CD14-positive monocyte (primary cell): ENCODE data around the gene NFIC. TPM values are rescaled to one million over a fixed set of nuclear protein-coding genes. Genes with fewer than 3 reads are reported as not detected.
"Not testable (repeated sequence)": the region's sequence is repeated elsewhere in the genome, so short reads cannot be mapped to it uniquely, and the experiment has no call there.

ENCODE experiments used
- DNase-seq, 3 donors: peaks; one replicate each; pipeline ENCODE4 v3.0.0-alpha.2; 2011 to 2022
- H2AFZ ChIP-seq: 2 replicates; pipeline ENCODE4 v1.6.0; 2012; ENCODE audit warnings: mild to moderate bottlenecking, low read depth, low read length, inconsistent platforms; ENCODE audit not compliant: insufficient read depth, poor library complexity, severe bottlenecking
- H3K27ac ChIP-seq, 2 donors: 1 replicate in 1 of 2; 2 replicates in 1 of 2; pipeline ENCODE4 v1.5.1; 2012 to 2013; ENCODE audit warnings: low read length in 2 of 2, control low read depth in 1 of 2, inconsistent platforms in 1 of 2, low read depth in 1 of 2, mild to moderate bottlenecking in 1 of 2
- H3K27me3 ChIP-seq, 2 donors: one replicate each; pipeline versions ENCODE4 v1.6.0 to v1.6.1; 2011 to 2013; ENCODE audit warnings: low read length in 2 of 2; ENCODE audit not compliant: control insufficient read depth in 2 of 2, insufficient read depth in 2 of 2
- H3K36me3 ChIP-seq, 2 donors: replicated peaks in 1 of 2; 1 replicate in 1 of 2; 2 replicates in 1 of 2; pipeline versions ENCODE4 v1.5.1 to v1.6.1; 2012 to 2013; ENCODE audit warnings: low read length in 2 of 2, control low read depth in 1 of 2, inconsistent platforms in 1 of 2, mild to moderate bottlenecking in 1 of 2; ENCODE audit not compliant: insufficient read depth in 2 of 2, control insufficient read depth in 1 of 2
- H3K4me1 ChIP-seq, 2 donors: 1 replicate in 1 of 2; 2 replicates in 1 of 2; pipeline versions ENCODE4 v1.5.1 to v1.6.1; 2012 to 2013; ENCODE audit warnings: low read length in 2 of 2, control low read depth in 1 of 2, inconsistent platforms in 1 of 2, mild to moderate bottlenecking in 1 of 2, moderate library complexity in 1 of 2; ENCODE audit not compliant: insufficient read depth in 2 of 2, control insufficient read depth in 1 of 2
- H3K4me2 ChIP-seq: replicated peaks from 2 replicates; pipeline ENCODE3; 2012; ENCODE audit warnings: low read length, moderate library complexity, mild to moderate bottlenecking; ENCODE audit not compliant: poor library complexity, severe bottlenecking; ENCODE audit errors: extremely low read depth
- H3K4me3 ChIP-seq, 3 experiments: fragments of 200-600 bp in 1 of 3; sonication (generic) in 1 of 3; replicated peaks in 1 of 3; 1 replicate in 2 of 3; 2 replicates in 1 of 3; pipeline ENCODE4 v1.5.1; 2011 to 2013; ENCODE audit warnings: low read length in 3 of 3, mild to moderate bottlenecking in 3 of 3, control low read depth in 2 of 3, low read depth in 2 of 3, inconsistent platforms in 1 of 3, moderate library complexity in 1 of 3
- H3K79me2 ChIP-seq: 2 replicates; pipeline ENCODE4 v1.6.0; 2012; ENCODE audit warnings: mild to moderate bottlenecking, control low read depth, inconsistent platforms, low read length, moderate library complexity; ENCODE audit not compliant: insufficient read depth
- H3K9ac ChIP-seq: 2 replicates; pipeline ENCODE4 v1.6.0; 2017; ENCODE audit warnings: low read length, mild to moderate bottlenecking; ENCODE audit not compliant: insufficient read depth, poor library complexity, severe bottlenecking
- H3K9me3 ChIP-seq, 2 donors: replicated peaks in 1 of 2; 1 replicate in 1 of 2; 2 replicates in 1 of 2; pipeline versions ENCODE4 v1.5.1 to v1.6.1; 2012 to 2013; ENCODE audit warnings: low read length in 2 of 2, control low read depth in 1 of 2; ENCODE audit not compliant: control insufficient read depth in 1 of 2, insufficient read depth in 1 of 2
- H4K20me1 ChIP-seq: 2 replicates; pipeline ENCODE4 v1.6.0; 2012; ENCODE audit warnings: mild to moderate bottlenecking, low read length, control low read depth, moderate library complexity; ENCODE audit not compliant: insufficient read depth
- H3K27ac Mint-ChIP-seq, 7 donors: one replicate each; pipeline ENCODE4 v1.8.0; 2020; ENCODE audit warnings: mild to moderate bottlenecking in 7 of 7, mixed read lengths in 7 of 7, moderate library complexity in 6 of 7, inconsistent platforms in 2 of 7
- H3K27me3 Mint-ChIP-seq, 3 donors: one replicate each; pipeline ENCODE4 v1.8.0; 2021 to 2022; ENCODE audit warnings: low read depth in 3 of 3, mild to moderate bottlenecking in 3 of 3, mixed read lengths in 3 of 3, moderate library complexity in 3 of 3, inconsistent platforms in 1 of 3
- H3K36me3 Mint-ChIP-seq, 2 donors: one replicate each; pipeline ENCODE4 v1.8.0; 2020; ENCODE audit warnings: mixed read lengths in 2 of 2, inconsistent platforms in 1 of 2, mild to moderate bottlenecking in 1 of 2
- H3K4me1 Mint-ChIP-seq: one replicate; pipeline ENCODE4 v1.8.0; 2020; ENCODE audit warnings: mild to moderate bottlenecking, mixed read lengths
- H3K4me3 Mint-ChIP-seq, 2 donors: one replicate each; pipeline ENCODE4 v1.8.0; 2020; ENCODE audit warnings: mild to moderate bottlenecking in 2 of 2, mixed read lengths in 2 of 2, moderate library complexity in 1 of 2
- H3K9me3 Mint-ChIP-seq, 7 donors: one replicate each; pipeline ENCODE4 v1.8.0; 2020 to 2022; ENCODE audit warnings: mixed read lengths in 7 of 7, mild to moderate bottlenecking in 6 of 7, moderate library complexity in 6 of 7, inconsistent platforms in 2 of 7
- WGBS: methylation state at CpG from one replicate; pipeline ENCODE4 v1.1.5; 2013; ENCODE audit warnings: missing lambda C conversion rate; ENCODE audit not compliant: insufficient coverage; 5-methylcytosine and 5-hydroxymethylcytosine counted together
- intact Hi-C, 2 donors: fragments of 100-400 bp; cut with micrococcal nuclease; formaldehyde crosslinking; loops; one replicate each; pipeline versions ENCODE4 v1.15.0 to v1.15.1; 2023
- polyA plus RNA-seq, 3 donors: library from polyadenylated mRNA; depleted of rRNA in 1 of 3; unstranded in 2 of 3; stranded (reverse) in 1 of 3; fragments of 300-500 nt in 2 of 3; fragments of >200 nt in 1 of 3; fragmentation: Illumina TruSeq in 2 of 3; gene quantifications; 1 replicate in 2 of 3; 2 replicates in 1 of 3; pipeline ENCODE4 v1.2.3, GENCODE V29; 2012 to 2021
- TF ChIP-seq, protein P1 (sequence below): fragments of 200-600 bp; IDR thresholded peaks from one replicate; pipeline ENCODE4 v1.8.0; 2022; ENCODE audit warnings: antibody characterized with exemption, mild to moderate bottlenecking

The NFIC gene
- polyA plus RNA-seq, 3 donors, result 7.0 to 13.8 (median 11.5) TPM

DNA sequence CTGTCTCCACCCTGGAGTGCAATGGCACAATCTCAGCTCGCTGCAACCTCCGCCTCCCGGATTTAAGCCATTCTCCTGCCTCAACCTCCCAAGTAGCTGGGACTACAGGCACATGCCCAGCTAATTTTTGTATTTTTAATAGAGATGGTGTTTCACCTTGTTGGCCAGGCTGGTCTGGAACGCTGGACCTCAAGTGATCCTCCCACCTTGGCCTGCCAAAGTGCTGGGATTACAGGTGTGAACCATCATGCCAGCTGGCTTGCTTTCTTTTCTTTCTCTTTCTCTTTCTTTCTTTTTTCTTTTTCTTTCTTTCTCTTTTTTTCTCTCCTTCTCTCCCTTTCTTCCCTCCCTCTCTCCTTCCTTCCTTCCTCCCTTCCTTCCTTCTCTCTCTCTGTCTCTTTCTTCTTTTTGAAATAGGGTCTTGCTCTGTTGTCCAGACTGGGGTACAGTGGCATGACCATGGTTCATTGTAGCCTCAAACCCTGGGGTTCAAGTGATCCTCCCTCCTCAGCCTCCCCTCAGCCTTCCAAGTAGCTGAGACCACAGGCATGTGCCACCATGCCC lies 33.3 kb upstream of the NFIC start:
- Histone ChIP-seq H2AFZ (no peak overlapping the region), H3K79me2 (no peaks in the 10 kb centered on the region), H4K20me1 (no peaks in the 10 kb centered on the region), H3K4me3 (no peak overlapping the region), H3K4me2 (no peak overlapping the region), H3K4me1 (no peaks in the 10 kb centered on the region), H3K27ac (no peak overlapping the region), H3K36me3 (no peaks in the 10 kb centered on the region), H3K9me3 (peaks cover 0 to 9% of the 10 kb centered on the region in 2 donors), H3K9ac (no peak overlapping the region), H3K27me3 (no peaks in the 10 kb centered on the region)
- Mint-ChIP-seq H3K27me3 (peaks cover 3 to 5% (median 4%) of the 10 kb centered on the region in 3 donors), H3K4me3 (no peak overlapping the region), H3K9me3 (peaks cover 0 to 19% (median 6%) of the 10 kb centered on the region in 7 donors), H3K4me1 (peaks cover 2% of the 10 kb centered on the region), H3K36me3 (no peaks in the 10 kb centered on the region), H3K27ac (peak overlapping the region in 1 of 7 donors; percentile 31)
- no CpG with 5 or more reads among the region's 4 CpGs for WGBS
- no peak for DNase-seq
- intact Hi-C loops, result no loop called here
- TF ChIP-seq, protein P1, sequence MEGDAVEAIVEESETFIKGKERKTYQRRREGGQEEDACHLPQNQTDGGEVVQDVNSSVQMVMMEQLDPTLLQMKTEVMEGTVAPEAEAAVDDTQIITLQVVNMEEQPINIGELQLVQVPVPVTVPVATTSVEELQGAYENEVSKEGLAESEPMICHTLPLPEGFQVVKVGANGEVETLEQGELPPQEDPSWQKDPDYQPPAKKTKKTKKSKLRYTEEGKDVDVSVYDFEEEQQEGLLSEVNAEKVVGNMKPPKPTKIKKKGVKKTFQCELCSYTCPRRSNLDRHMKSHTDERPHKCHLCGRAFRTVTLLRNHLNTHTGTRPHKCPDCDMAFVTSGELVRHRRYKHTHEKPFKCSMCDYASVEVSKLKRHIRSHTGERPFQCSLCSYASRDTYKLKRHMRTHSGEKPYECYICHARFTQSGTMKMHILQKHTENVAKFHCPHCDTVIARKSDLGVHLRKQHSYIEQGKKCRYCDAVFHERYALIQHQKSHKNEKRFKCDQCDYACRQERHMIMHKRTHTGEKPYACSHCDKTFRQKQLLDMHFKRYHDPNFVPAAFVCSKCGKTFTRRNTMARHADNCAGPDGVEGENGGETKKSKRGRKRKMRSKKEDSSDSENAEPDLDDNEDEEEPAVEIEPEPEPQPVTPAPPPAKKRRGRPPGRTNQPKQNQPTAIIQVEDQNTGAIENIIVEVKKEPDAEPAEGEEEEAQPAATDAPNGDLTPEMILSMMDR, result no peak

DNA sequence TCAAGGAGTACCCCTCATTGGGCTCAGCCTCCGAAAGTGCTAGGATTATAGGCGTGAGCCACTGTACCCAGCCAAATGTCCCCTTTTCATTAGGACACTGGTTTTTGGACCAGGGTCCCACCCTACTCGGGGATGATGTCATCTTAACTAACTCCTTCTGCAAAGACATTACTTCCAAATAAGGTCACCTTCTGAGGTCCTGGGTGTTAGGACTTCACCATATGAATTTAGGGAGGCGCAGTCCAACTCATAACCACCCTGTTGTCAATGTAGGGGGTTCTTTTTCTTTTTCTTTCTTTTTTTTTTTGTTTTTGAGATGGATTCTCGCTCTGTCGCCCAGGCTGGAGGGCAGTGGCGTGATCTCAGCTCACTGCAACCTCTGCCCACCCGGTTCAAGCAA lies 32.7 kb upstream of the NFIC start:
- H3K36me3 Mint-ChIP-seq, result no peaks in the 10 kb centered on the region
- H3K27ac Mint-ChIP-seq, result no peak overlapping the region

DNA sequence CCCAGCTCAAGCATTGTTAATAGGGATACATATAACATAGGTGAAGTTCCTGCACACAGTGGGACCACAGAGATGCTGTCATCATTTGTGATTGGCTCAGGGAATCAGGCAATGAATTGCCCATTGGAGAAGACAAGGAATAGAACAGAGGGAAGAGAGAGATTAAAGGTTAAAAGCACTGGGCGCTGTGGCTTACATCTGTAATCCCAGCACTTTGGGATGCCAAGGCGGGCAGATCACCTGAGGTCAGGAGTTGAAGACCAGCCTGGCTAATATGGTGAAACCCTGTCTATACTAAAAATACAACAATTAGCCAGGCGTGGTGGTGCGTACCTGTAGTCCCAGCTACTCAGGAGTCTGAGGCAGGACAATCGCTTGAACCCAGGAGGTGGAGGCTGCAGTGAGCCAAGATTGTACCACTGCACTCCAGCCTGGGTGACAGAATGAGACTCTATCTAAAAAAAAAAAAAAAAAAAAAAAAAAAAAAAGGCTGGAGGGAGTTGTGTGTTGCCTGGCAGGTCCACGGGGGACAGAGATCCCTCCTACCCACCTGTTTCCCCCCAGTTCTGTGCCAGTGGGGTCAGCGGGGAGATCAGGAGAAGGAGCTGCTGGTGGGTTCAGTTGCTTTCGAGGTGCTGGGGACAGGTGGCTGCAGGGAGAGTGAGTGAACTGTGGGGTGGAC lies 31.5 kb upstream of the NFIC start:
- H4K20me1 ChIP-seq, H3K4me3 ChIP-seq, H3K4me1 Mint-ChIP-seq, H3K27me3 Mint-ChIP-seq, H3K27ac ChIP-seq, H3K27me3 ChIP-seq, H3K4me2 ChIP-seq, H3K9ac ChIP-seq, H3K4me3 Mint-ChIP-seq, H3K36me3 ChIP-seq, DNase-seq, intact Hi-C loops, H3K9me3 ChIP-seq, H3K79me2 ChIP-seq, H3K36me3 Mint-ChIP-seq, H3K4me1 ChIP-seq, H2AFZ ChIP-seq: not testable (repeated sequence)
- Mint-ChIP-seq H3K27ac (peak overlapping the region in 1 of 7 donors; percentile 54), H3K9me3 (peaks cover 0 to 19% (median 6%) of the 10 kb centered on the region in 7 donors)
- WGBS, result 93% methylated on average over 3 of the region's 8 CpGs

More for the DNA sequence above, 32.7 kb upstream of the NFIC start:
- intact Hi-C loops, result no loop called here
- H3K9me3 Mint-ChIP-seq, result peaks cover 0 to 19% (median 6%) of the 10 kb centered on the region in 7 donors
- no peaks in the 10 kb centered on the region for H3K79me2 ChIP-seq
- H3K36me3 ChIP-seq, result no peaks in the 10 kb centered on the region
- peaks cover 6% of the 10 kb centered on the region for H3K4me1 Mint-ChIP-seq
- H2AFZ ChIP-seq, result no peak overlapping the region
- no peak overlapping the region for H3K4me3 Mint-ChIP-seq
- H3K4me1 ChIP-seq, result peaks cover 4% of the 10 kb centered on the region in 2 donors
- TF ChIP-seq, protein P1, result no peak
- H3K27me3 Mint-ChIP-seq, result peaks cover 3 to 5% (median 4%) of the 10 kb centered on the region in 3 donors
- no peak for DNase-seq
- no peak overlapping the region for H3K9ac ChIP-seq
- H3K4me2 ChIP-seq, result no peak overlapping the region
- WGBS, result 86% methylated on average over 3 of the region's 8 CpGs
- no peak overlapping the region for H3K27ac ChIP-seq
- H3K9me3 ChIP-seq, result peaks cover 0 to 9% of the 10 kb centered on the region in 2 donors
- H3K27me3 ChIP-seq, result no peaks in the 10 kb centered on the region
- no peaks in the 10 kb centered on the region for H4K20me1 ChIP-seq
- H3K4me3 ChIP-seq, result no peak overlapping the region
